K562 (cell line): ENCODE measurements around the gene NEMF. TPM values are rescaled to one million over a fixed set of nuclear protein-coding genes. Genes with fewer than 3 reads are reported as not detected.

Experiments
- ARID2 ChIP-seq: fragments of 450-650 bp; IDR thresholded peaks from 2 replicates; pipeline ENCODE4 v1.6.1; 2017; ENCODE audit warnings: antibody characterized with exemption, mild to moderate bottlenecking
- DDX20 ChIP-seq: fragments of 450-650 bp; IDR thresholded peaks from 2 replicates; pipeline ENCODE4 v1.6.1; 2016; ENCODE audit warnings: missing genetic modification characterization, low read depth, mild to moderate bottlenecking, missing compliant biosample characterization, moderate library complexity
- ETV1 ChIP-seq: fragments of 450-650 bp; conservative IDR thresholded peaks from 2 replicates; pipeline ENCODE4 v1.6.1; 2016; ENCODE audit warnings: missing genetic modification characterization, control low read depth, low read depth, missing compliant biosample characterization
- KLF6 ChIP-seq: fragments of 250-450 bp; sonication (Bioruptor Pico); IDR thresholded peaks from 2 replicates; pipeline ENCODE4 v1.4.0; 2020; ENCODE audit warnings: mild to moderate bottlenecking, moderate library complexity, borderline replicate concordance
- MAFK ChIP-seq: IDR thresholded peaks from 2 replicates; pipeline ENCODE4 v1.6.1; 2011; ENCODE audit warnings: low read length, improper control_type of control experiment
- MCM2 ChIP-seq: fragments of 450-650 bp; IDR thresholded peaks from 2 replicates; pipeline ENCODE4 v1.6.1; 2017; ENCODE audit warnings: low read depth, mild to moderate bottlenecking
- MLX ChIP-seq, 2 experiments: fragments of 450-650 bp in 1 of 2; sonication (generic) in 1 of 2; formaldehyde crosslinking; conservative IDR thresholded peaks; 2 replicates each; pipeline versions ENCODE4 v1.4.0 to v1.8.1; 2020 to 2022; ENCODE audit warnings: mild to moderate bottlenecking in 1 of 2, missing genetic modification reagents in 1 of 2
- REST ChIP-seq, 2 experiments: fragments of 450-650 bp; formaldehyde crosslinking in 1 of 2; IDR thresholded peaks; 2 replicates each; pipeline versions ENCODE4 v1.4.0 to v1.6.1; 2014 to 2020; ENCODE audit warnings: mild to moderate bottlenecking in 2 of 2, borderline replicate concordance in 1 of 2, low read depth in 1 of 2
- SMARCA4 ChIP-seq: fragments of 450-650 bp; IDR thresholded peaks from 2 replicates; pipeline ENCODE4 v1.6.1; 2016
- TAF1 ChIP-seq: IDR thresholded peaks from 2 replicates; pipeline ENCODE4 v1.6.1; 2011; ENCODE audit warnings: mild to moderate bottlenecking, low read length, moderate library complexity; ENCODE audit not compliant: insufficient read depth, control insufficient read depth, severe bottlenecking; ENCODE audit errors: extremely low read depth
- TEAD2 ChIP-seq: fragments of 450-650 bp; IDR thresholded peaks from 2 replicates; pipeline ENCODE4 v1.6.1; 2016; ENCODE audit warnings: missing genetic modification characterization, control low read depth, missing compliant biosample characterization
- THRA ChIP-seq: fragments of 450-650 bp; IDR thresholded peaks from 2 replicates; pipeline ENCODE4 v1.6.1; 2017; ENCODE audit warnings: mild to moderate bottlenecking, moderate library complexity
- ZBTB33 ChIP-seq: sonication (generic); formaldehyde crosslinking; IDR thresholded peaks from 2 replicates; pipeline ENCODE4 v1.8.1; 2023; ENCODE audit warnings: mild to moderate bottlenecking, missing genetic modification reagents
- ZNF384 ChIP-seq: IDR thresholded peaks from 2 replicates; pipeline ENCODE4 v1.6.1; 2012; ENCODE audit warnings: low read depth, low read length, improper control_type of control experiment
- polyA plus RNA-seq, 8 experiments: library from polyadenylated mRNA; depleted of rRNA in 4 of 8; stranded (reverse) in 5 of 8; unstranded in 3 of 8; fragments of >200 nt; fragmentation: Nextera tagmentation in 2 of 8; fragmentation: Illumina TruSeq in 1 of 8; extraction: Ambion mirVana in 2 of 8; extraction: Trizol in 1 of 8; gene quantifications; 2 replicates each; pipeline versions ENCODE4 v1.2.1 to v1.2.3, GENCODE V29; 2011 to 2014; ENCODE audit warnings: inconsistent platforms in 1 of 8, missing spikeins in 1 of 8
- total RNA-seq, 7 experiments: library from RNA; depleted of rRNA in 6 of 7; stranded (reverse); fragments of >200 nt in 6 of 7; fragmentation: Illumina TruSeq in 2 of 7; extraction: Trizol in 2 of 7; gene quantifications; 2 replicates each; pipeline versions ENCODE4 v1.2.1 to v1.2.3, GENCODE V29; 2011 to 2021; ENCODE audit warnings: low replicate concordance in 1 of 7

NEMF gene
- total and polyA plus RNA-seq, 9 of the 15 experiments (the other 6 are each of a cell fraction or from before 2014, with no cell fraction given) = 38.8 to 94.4 (median 61.0) TPM

- TF ChIP-seq MAFK (no peak), DDX20 (tag) (no peak), MCM2 (no peak), REST (IDR thresholded peaks at IDR 0.05; ENCODE audit: borderline replicate concordance) (peak; percentile 12; the same call in 1 of the 2 replicates), REST (CRISPR knock-in tag; IDR thresholded peaks at IDR 0.05; ENCODE audit: low read depth) (no peak), ARID2 (0 out of 2 replicates have a peak, but pooled peaks have one; percentile 0), ETV1 (no peak; the same call in 1 of the 2 replicates), ZNF384 (peak; percentile 35; the same call in 1 of the 2 replicates), THRA (no peak), MLX (CRISPR knock-in tag; conservative IDR thresholded peaks at IDR 0.05) (no peak), ZBTB33 (CRISPR knock-in tag) (peak; percentile 76), TEAD2 (tag) (peak; percentile 28; the same call in 1 of the 2 replicates), TAF1 (peak; percentile 82), KLF6 (no peak), SMARCA4 (peak; percentile 61; the same call in 1 of the 2 replicates)
Measured at GRCh38 chr14:49862089-49862673, 9.6 kb upstream of the NEMF start (continued).
